Keratinocyte (primary cell): ENCODE data around the gene EXOC3.
"Not testable (repeated sequence)": the region's sequence is repeated elsewhere in the genome, so short reads cannot be mapped to it uniquely, and the experiment has no call there.

ENCODE experiments used
- EZH2 ChIP-seq: IDR thresholded peaks from one replicate; pipeline ENCODE4 v1.6.1; 2012; ENCODE audit warnings: inconsistent platforms, mild to moderate bottlenecking, low read length, moderate library complexity
- TF ChIP-seq, protein P1 (sequence below), 3 experiments: IDR thresholded peaks in 1 of 3; conservative IDR thresholded peaks in 1 of 3; optimal IDR thresholded peaks in 1 of 3; 2 replicates in 2 of 3; 3 replicates in 1 of 3; pipeline versions ENCODE3 to v1.5.1; 2011; ENCODE audit warnings: low read length in 3 of 3, mild to moderate bottlenecking in 3 of 3, moderate library complexity in 2 of 3, control low read depth in 1 of 3, inconsistent platforms in 1 of 3; ENCODE audit not compliant: insufficient read depth in 2 of 3; ENCODE audit errors: extremely low read depth in 1 of 3

- TF ChIP-seq, protein P1, sequence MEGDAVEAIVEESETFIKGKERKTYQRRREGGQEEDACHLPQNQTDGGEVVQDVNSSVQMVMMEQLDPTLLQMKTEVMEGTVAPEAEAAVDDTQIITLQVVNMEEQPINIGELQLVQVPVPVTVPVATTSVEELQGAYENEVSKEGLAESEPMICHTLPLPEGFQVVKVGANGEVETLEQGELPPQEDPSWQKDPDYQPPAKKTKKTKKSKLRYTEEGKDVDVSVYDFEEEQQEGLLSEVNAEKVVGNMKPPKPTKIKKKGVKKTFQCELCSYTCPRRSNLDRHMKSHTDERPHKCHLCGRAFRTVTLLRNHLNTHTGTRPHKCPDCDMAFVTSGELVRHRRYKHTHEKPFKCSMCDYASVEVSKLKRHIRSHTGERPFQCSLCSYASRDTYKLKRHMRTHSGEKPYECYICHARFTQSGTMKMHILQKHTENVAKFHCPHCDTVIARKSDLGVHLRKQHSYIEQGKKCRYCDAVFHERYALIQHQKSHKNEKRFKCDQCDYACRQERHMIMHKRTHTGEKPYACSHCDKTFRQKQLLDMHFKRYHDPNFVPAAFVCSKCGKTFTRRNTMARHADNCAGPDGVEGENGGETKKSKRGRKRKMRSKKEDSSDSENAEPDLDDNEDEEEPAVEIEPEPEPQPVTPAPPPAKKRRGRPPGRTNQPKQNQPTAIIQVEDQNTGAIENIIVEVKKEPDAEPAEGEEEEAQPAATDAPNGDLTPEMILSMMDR (optimal IDR thresholded peaks at IDR 0.05 in 1 of 3, IDR thresholded peaks at IDR 0.05 in 1 of 3, conservative IDR thresholded peaks at IDR 0.05 in 1 of 3; ENCODE audit: extremely low read depth in 1 of 3, insufficient read depth in 2 of 3, low read length in 3 of 3): not testable (repeated sequence)
- TF ChIP-seq EZH2: not testable (repeated sequence)
Observed at GRCh38 chr5:486597-486996, 43.6 kb downstream of the EXOC3 start.
